IMR-90 (cell line): ENCODE data around the gene MRPL52. TPM values are rescaled to one million over a fixed set of nuclear protein-coding genes. Genes with fewer than 3 reads are reported as not detected.

ENCODE experiments used
- ATAC-seq: fragments of 200-7000 bp; cut with Tn5 transposase; 2 replicates; pipeline ENCODE4 v1.9.1; 2020; ENCODE audit warnings: low read depth, mild to moderate bottlenecking, moderate library complexity
- BruUV-seq: library from RNA; stranded (reverse); fragments of 400-500 nt; replicated peaks from 2 replicates; lab custom pipeline; 2021; lab: Mats Ljungman, UMichigan
- CTCF ChIA-PET: fragments of 300-600 bp; formaldehyde crosslinking; extraction: SDS; loops from one replicate; lab custom pipeline; 2021; ENCODE audit warnings: antibody characterized with exemption; lab: Yijun Ruan, JAX
- POLR2A ChIA-PET: fragments of 300-600 bp; sonication (Branson Sonifier 250); formaldehyde crosslinking; loops from one replicate; lab custom pipeline; 2022; ENCODE audit warnings: antibody characterized with exemption; ENCODE audit not compliant: unreplicated experiment; lab: Charles Lee
- DNase-seq: peaks from one replicate; pipeline ENCODE4 v3.0.0; 2013
- H2AFZ ChIP-seq: replicated peaks from 2 replicates; pipeline ENCODE3; 2013; ENCODE audit warnings: low read length, mild to moderate bottlenecking; ENCODE audit not compliant: poor library complexity
- H2AK5ac ChIP-seq: 2 replicates; pipeline ENCODE4 v1.6.1; 2013; ENCODE audit warnings: low read depth, low read length, inconsistent platforms
- H2AK9ac ChIP-seq: replicated peaks from 2 replicates; pipeline ENCODE3; 2013; ENCODE audit warnings: mild to moderate bottlenecking, low read depth, low read length, moderate library complexity; ENCODE audit not compliant: poor library complexity
- H2BK120ac ChIP-seq: 2 replicates; pipeline ENCODE4 v1.6.1; 2013; ENCODE audit warnings: low read depth, low read length, inconsistent platforms
- H2BK15ac ChIP-seq: 3 replicates; pipeline ENCODE4 v1.6.1; 2013; ENCODE audit warnings: low read depth, low read length, inconsistent platforms
- H2BK20ac ChIP-seq: 2 replicates; pipeline ENCODE4 v1.6.1; 2013; ENCODE audit warnings: low read depth, mild to moderate bottlenecking, inconsistent platforms, low read length, moderate library complexity
- H2BK5ac ChIP-seq: 2 replicates; pipeline ENCODE4 v1.6.1; 2013; ENCODE audit warnings: mild to moderate bottlenecking, low read depth, low read length, inconsistent platforms; ENCODE audit not compliant: poor library complexity, severe bottlenecking
- H3K14ac ChIP-seq: replicated peaks from 2 replicates; pipeline ENCODE4 v1.6.1; 2013; ENCODE audit warnings: low read depth, low read length, inconsistent platforms
- H3K18ac ChIP-seq: 2 replicates; pipeline ENCODE4 v1.6.1; 2013; ENCODE audit warnings: low read depth, low read length, control low read depth
- H3K23ac ChIP-seq: 2 replicates; pipeline ENCODE4 v1.6.1; 2013; ENCODE audit warnings: low read depth, low read length, inconsistent platforms
- H3K27ac ChIP-seq: 2 replicates; pipeline ENCODE4 v1.5.1; 2013; ENCODE audit warnings: mild to moderate bottlenecking, control low read depth, low read length; ENCODE audit not compliant: insufficient read depth
- H3K27me3 ChIP-seq: 2 replicates; pipeline ENCODE4 v1.6.1; 2013; ENCODE audit warnings: low read length; ENCODE audit not compliant: control insufficient read depth, insufficient read depth
- H3K36me3 ChIP-seq: 2 replicates; pipeline ENCODE4 v1.6.1; 2013; ENCODE audit warnings: low read length, mixed read lengths; ENCODE audit not compliant: control insufficient read depth, insufficient read depth
- H3K4ac ChIP-seq: 2 replicates; pipeline ENCODE4 v1.6.1; 2013; ENCODE audit warnings: low read depth, low read length, inconsistent platforms
- H3K4me1 ChIP-seq: 2 replicates; pipeline ENCODE4 v1.6.1; 2013; ENCODE audit warnings: low read length, mixed read lengths; ENCODE audit not compliant: control insufficient read depth, insufficient read depth
- H3K4me2 ChIP-seq: 2 replicates; pipeline ENCODE4 v1.6.1; 2013; ENCODE audit warnings: low read depth, mild to moderate bottlenecking, control low read depth, low read length, moderate library complexity
- H3K4me3 ChIP-seq: 2 replicates; pipeline ENCODE4 v1.5.1; 2013; ENCODE audit warnings: low read depth, mild to moderate bottlenecking, control low read depth, low read length, moderate library complexity; ENCODE audit not compliant: insufficient read depth
- H3K56ac ChIP-seq: 2 replicates; pipeline ENCODE4 v1.6.1; 2013; ENCODE audit warnings: low read length, inconsistent platforms; ENCODE audit not compliant: insufficient read depth; ENCODE audit errors: extremely low read depth
- H3K79me1 ChIP-seq, 2 experiments: 2 replicates each; pipeline ENCODE4 v1.6.1; 2013; ENCODE audit warnings: low read length in 2 of 2, inconsistent platforms in 1 of 2, low read depth in 1 of 2
- H3K9ac ChIP-seq: 2 replicates; pipeline ENCODE4 v1.6.1; 2013; ENCODE audit warnings: low read depth, low read length, control low read depth
- H3K9me1 ChIP-seq: 2 replicates; pipeline ENCODE4 v1.6.1; 2013; ENCODE audit warnings: low read length, inconsistent platforms; ENCODE audit not compliant: insufficient read depth
- H3K9me3 ChIP-seq: 2 replicates; pipeline ENCODE4 v1.6.1; 2013; ENCODE audit warnings: low read length; ENCODE audit not compliant: control insufficient read depth, insufficient read depth
- H4K20me1 ChIP-seq: 2 replicates; pipeline ENCODE4 v1.6.1; 2013; ENCODE audit warnings: low read length, inconsistent platforms; ENCODE audit not compliant: insufficient read depth
- H4K5ac ChIP-seq: 2 replicates; pipeline ENCODE4 v1.6.1; 2013; ENCODE audit warnings: mild to moderate bottlenecking, low read depth, low read length, control low read depth
- H4K8ac ChIP-seq, 2 experiments: 2 replicates each; pipeline ENCODE4 v1.6.1; 2013; ENCODE audit warnings: low read depth in 2 of 2, low read length in 2 of 2, control low read depth in 1 of 2, inconsistent platforms in 1 of 2
- H4K91ac ChIP-seq: 2 replicates; pipeline ENCODE4 v1.6.1; 2013; ENCODE audit warnings: low read depth, low read length, inconsistent platforms; ENCODE audit not compliant: insufficient read depth
- CHD1 ChIP-seq: IDR thresholded peaks from 2 replicates; pipeline ENCODE4 v1.6.1; 2012; ENCODE audit warnings: low read depth, low read length, improper control_type of control experiment
- CTCF ChIP-seq: conservative IDR thresholded peaks from 2 replicates; pipeline ENCODE4 v1.5.1; 2012; ENCODE audit warnings: mild to moderate bottlenecking, low read depth, low read length, improper control_type of control experiment
- ELK1 ChIP-seq: fragments of 150-350 bp; IDR thresholded peaks from 2 replicates; pipeline ENCODE4 v1.6.1; 2016; ENCODE audit warnings: low read depth, mild to moderate bottlenecking, low read length, moderate library complexity, borderline replicate concordance
- MAFK ChIP-seq: IDR thresholded peaks from 2 replicates; pipeline ENCODE4 v1.6.1; 2012; ENCODE audit warnings: low read depth, low read length, improper control_type of control experiment
- MAZ ChIP-seq: IDR thresholded peaks from 2 replicates; pipeline ENCODE4 v1.6.1; 2012; ENCODE audit warnings: low read depth, mild to moderate bottlenecking, low read length, improper control_type of control experiment, moderate library complexity, borderline replicate concordance
- MXI1 ChIP-seq: IDR thresholded peaks from 2 replicates; pipeline ENCODE4 v1.6.1; 2012; ENCODE audit warnings: low read depth, mild to moderate bottlenecking, low read length, moderate library complexity, borderline replicate concordance
- NFE2L2 ChIP-seq: fragments of 150-350 bp; IDR thresholded peaks from 2 replicates; pipeline ENCODE4 v1.6.1; 2016; ENCODE audit warnings: low read depth, mild to moderate bottlenecking, low read length
- POLR2A ChIP-seq: IDR thresholded peaks from 2 replicates; pipeline ENCODE4 v1.6.1; 2012; ENCODE audit warnings: mild to moderate bottlenecking, low read depth, low read length
- RAD21 ChIP-seq: IDR thresholded peaks from 2 replicates; pipeline ENCODE4 v1.6.1; 2012; ENCODE audit warnings: low read length, improper control_type of control experiment
- RCOR1 ChIP-seq: IDR thresholded peaks from 2 replicates; pipeline ENCODE4 v1.6.1; 2012; ENCODE audit warnings: mild to moderate bottlenecking, low read length, improper control_type of control experiment; ENCODE audit not compliant: insufficient replicate concordance
- SMC3 ChIP-seq: fragments of 150-350 bp; IDR thresholded peaks from 2 replicates; pipeline ENCODE4 v1.6.1; 2016; ENCODE audit warnings: low read depth, mild to moderate bottlenecking, antibody characterized with exemption, low read length, moderate library complexity
- USF2 ChIP-seq: fragments of 150-350 bp; IDR thresholded peaks from 2 replicates; pipeline ENCODE4 v1.6.1; 2017; ENCODE audit warnings: mild to moderate bottlenecking, antibody characterized with exemption, low read length, low read depth
- WGBS, 2 experiments: methylation state at CpG; one replicate each; pipeline versions ENCODE4 v1.1.5 to v1.1.7; 2013; ENCODE audit warnings: missing lambda C conversion rate in 2 of 2; ENCODE audit not compliant: insufficient read length in 1 of 2; ENCODE audit errors: extremely low coverage in 2 of 2; 5-methylcytosine and 5-hydroxymethylcytosine counted together
- dilution Hi-C: fragments of 300-500 bp; cut with HindIII; formaldehyde crosslinking; loops from one replicate; pipeline ENCODE4 v1.14.3; 2018; ENCODE audit warnings: low sequenced_read_pairs; ENCODE audit not compliant: unreplicated experiment
- in situ Hi-C: fragments of 300-500 bp; cut with MboI; formaldehyde crosslinking; loops from 3 replicates; pipeline ENCODE4 v1.14.3; 2019; ENCODE audit warnings: low sequenced_read_pairs, inconsistent platforms, mixed read lengths
- intact Hi-C: fragments of 100-400 bp; cut with micrococcal nuclease; formaldehyde crosslinking; loops from 2 replicates; pipeline ENCODE4 v1.10.0; 2022
- polyA plus RNA-seq, 3 experiments: library from polyadenylated mRNA; depleted of rRNA; stranded (reverse); fragments of >200 nt; gene quantifications; 2 replicates each; pipeline ENCODE4 v1.2.3, GENCODE V29; 2012; ENCODE audit warnings: low replicate concordance in 1 of 3
- total RNA-seq: library from RNA; depleted of rRNA; stranded (reverse); fragments of >200 nt; gene quantifications from 2 replicates; pipeline ENCODE4 v1.2.3, GENCODE V29; 2012

MRPL52 gene
- total and polyA plus RNA-seq, 2 of the 4 experiments (the other 2 are of a cell fraction) = 33.1 to 51.4 TPM

GRCh38 chr14:22848351-22849164 lies 18.9 kb downstream of the MRPL52 start:
- Histone ChIP-seq H3K4me3 (no peak overlapping the region), H4K91ac (peak overlapping the region; percentile 92), H3K36me3 (peaks cover 33% of the 10 kb centered on the region), H4K8ac (peak overlapping the region; percentile 65 to 83), H3K4me2 (peak overlapping the region; percentile 34), H3K23ac (peak overlapping the region; percentile 97), H3K79me1 (peaks cover 10 to 61% of the 10 kb centered on the region in 2 experiments; a peak in 3 of 4 replicates), H3K4me1 (peaks cover 55% of the 10 kb centered on the region), H4K20me1 (peaks cover 24% of the 10 kb centered on the region; the same call in 1 of the 2 replicates), H3K27ac (peak overlapping the region; percentile 96), H3K27me3 (no peaks in the 10 kb centered on the region), H2BK5ac (peak overlapping the region; percentile 88), H2AFZ (peak overlapping the region; percentile 73), H3K9me3 (no peaks in the 10 kb centered on the region), H3K56ac (peak overlapping the region; percentile 54), H2BK20ac (peak overlapping the region; percentile 83), H3K18ac (peak overlapping the region; percentile 76), H3K14ac (peak overlapping the region; percentile 92), H3K9me1 (peaks cover 31% of the 10 kb centered on the region), H4K5ac (peak overlapping the region; percentile 45), H2AK9ac (peak overlapping the region; percentile 95), H3K9ac (peak overlapping the region; percentile 57), H2BK120ac (peak overlapping the region; percentile 96), H2AK5ac (peak overlapping the region; percentile 99), H3K4ac (peak overlapping the region; percentile 96), H2BK15ac (peak overlapping the region; percentile 93; the same call in 1 of the 3 replicates)
- ATAC-seq (peak; percentile 43), DNase-seq (peak; percentile 92)
- 20% methylated on average over 1 of the region's 12 CpGs; no CpG with 5 or more reads in 1 of the 2 experiments for WGBS, 2 experiments
- POLR2A ChIA-PET = interaction anchor here (0.9 to 2.5 kb wide), 2 partner anchors 10 to 18 kb away, joined by 3 to 20 read pairs; no protein-coding TSS in a partner anchor
- dilution Hi-C loops = no loop called here
- in situ Hi-C loops = loop anchor here (10.0 kb wide), 1 partner anchor 264 kb away; the partner anchor contains the start of gene DAD1
- intact Hi-C loops = loop anchor here (1.0 kb wide), 1 partner anchor 10 kb away; no protein-coding TSS in a partner anchor
- no TSS peak for BruUV-seq
- CTCF ChIA-PET = interaction anchor here (0.8 to 1.2 kb wide), 4 partner anchors 18 to 129 kb away, joined by 3 to 5 read pairs (median 3); partner anchors contain the start of genes LRP10 and MRPL52
- TF ChIP-seq RAD21 (no peak), USF2 (no peak), MAFK (peak; percentile 92), MXI1 (no peak), CHD1 (no peak), SMC3 (no peak), RCOR1 (no peak), MAZ (peak; percentile 80; the same call in 1 of the 2 replicates), CTCF (no peak), NFE2L2 (peak; percentile 29; the same call in 1 of the 2 replicates), POLR2A (peak; percentile 8), ELK1 (no peak)
